DOHH2 (cell line): ENCODE measurements around the gene MRPL46.

Source experiments
- H3F3A ChIP-seq: fragments of 200-600 bp; sonication (generic), shearing (Covaris generic); 2 replicates; pipeline ENCODE4 v1.6.0; 2016; ENCODE audit warnings: antibody characterized with exemption, mild to moderate bottlenecking; ENCODE audit not compliant: control insufficient read depth, insufficient read depth
- H3K27ac ChIP-seq: fragments of 200-600 bp; sonication (generic); 2 replicates; pipeline ENCODE4 v1.5.1; 2014; ENCODE audit warnings: low read depth, mild to moderate bottlenecking, low read length, moderate library complexity
- H3K27me3 ChIP-seq: fragments of 200-600 bp; sonication (generic); 2 replicates; pipeline ENCODE4 v1.6.1; 2014; ENCODE audit warnings: mild to moderate bottlenecking, low read length, mixed read lengths; ENCODE audit not compliant: control insufficient read depth
- H3K36me3 ChIP-seq: fragments of 200-600 bp; sonication (generic); 2 replicates; pipeline ENCODE4 v1.6.1; 2014; ENCODE audit warnings: mild to moderate bottlenecking, low read length, moderate library complexity, mixed read lengths; ENCODE audit not compliant: control insufficient read depth
- H3K4me1 ChIP-seq: fragments of 200-600 bp; sonication (generic); 2 replicates; pipeline ENCODE4 v1.6.1; 2014; ENCODE audit warnings: mild to moderate bottlenecking, low read length, mixed read lengths; ENCODE audit not compliant: control insufficient read depth
- H3K4me2 ChIP-seq: fragments of 200-600 bp; sonication (generic); 2 replicates; pipeline ENCODE4 v1.6.0; 2014; ENCODE audit warnings: mild to moderate bottlenecking, low read length, moderate library complexity
- H3K4me3 ChIP-seq: fragments of 200-600 bp; sonication (generic); 2 replicates; pipeline ENCODE4 v1.5.1; 2014; ENCODE audit warnings: mild to moderate bottlenecking, low read length, mixed read lengths
- H3K79me2 ChIP-seq: fragments of 200-600 bp; sonication (generic); 2 replicates; pipeline ENCODE4 v1.6.1; 2014; ENCODE audit warnings: mild to moderate bottlenecking, low read length, mixed read lengths; ENCODE audit not compliant: control insufficient read depth
- H3K9me2 ChIP-seq: fragments of 200-600 bp; sonication (generic); replicated peaks from 2 replicates; pipeline ENCODE4 v1.6.1; 2014; ENCODE audit warnings: mild to moderate bottlenecking, low read length, mixed read lengths; ENCODE audit not compliant: control insufficient read depth
- H3K9me3 ChIP-seq: fragments of 200-600 bp; sonication (generic); 2 replicates; pipeline ENCODE4 v1.6.1; 2014; ENCODE audit warnings: antibody characterized with exemption, low read length, mixed read lengths; ENCODE audit not compliant: control insufficient read depth, insufficient read depth
- H4K20me1 ChIP-seq: fragments of 200-600 bp; sonication (generic); 2 replicates; pipeline ENCODE4 v1.6.0; 2014; ENCODE audit warnings: low read depth, mild to moderate bottlenecking, antibody characterized with exemption, low read length, moderate library complexity; ENCODE audit not compliant: control insufficient read depth, insufficient read depth
- EZH2phosphoT487 ChIP-seq: fragments of 200-600 bp; sonication (generic); IDR thresholded peaks from 2 replicates; pipeline ENCODE4 v1.6.1; 2017; ENCODE audit warnings: borderline replicate concordance, mild to moderate bottlenecking, antibody characterized with exemption, low read length, moderate library complexity, mixed read lengths
- TF ChIP-seq, protein P1 (sequence below): fragments of 200-600 bp; sonication (generic); IDR thresholded peaks from one replicate; pipeline ENCODE4 v1.5.1; 2014; ENCODE audit warnings: antibody characterized with exemption, mild to moderate bottlenecking, low read depth, low read length; ENCODE audit not compliant: poor library complexity, severe bottlenecking

MRPL46 gene

DNA sequence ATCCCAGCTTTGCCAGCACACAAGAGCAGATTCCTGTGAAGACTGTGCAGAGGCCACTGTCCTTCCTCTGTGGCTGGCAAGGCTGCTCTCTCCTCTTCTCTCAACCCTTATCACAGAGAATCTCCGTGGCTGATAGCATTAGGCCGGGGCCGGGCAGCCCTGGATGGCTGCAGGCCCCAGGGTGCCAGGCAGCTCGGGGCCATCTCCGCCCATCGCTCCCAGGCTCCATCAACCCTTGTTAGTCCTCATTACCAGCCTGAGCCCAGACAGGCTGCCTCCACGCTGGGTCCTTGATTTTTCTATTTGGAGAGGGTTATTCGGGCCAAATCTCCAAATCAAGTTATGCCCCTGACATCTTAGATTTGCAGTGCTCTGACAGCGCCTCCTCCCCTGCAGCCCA, 39.1 kb downstream of the MRPL46 start:
- Histone ChIP-seq H3K9me2 (no peaks in the 10 kb centered on the region), H3K4me1 (no peaks in the 10 kb centered on the region), H3F3A (no peaks in the 10 kb centered on the region), H3K27ac (no peak overlapping the region), H3K4me2 (no peak overlapping the region), H3K36me3 (no peaks in the 10 kb centered on the region), H3K9me3 (no peaks in the 10 kb centered on the region), H3K27me3 (peaks cover 17% of the 10 kb centered on the region), H4K20me1 (no peaks in the 10 kb centered on the region), H3K4me3 (no peak overlapping the region), H3K79me2 (no peaks in the 10 kb centered on the region)
- TF ChIP-seq EZH2phosphoT487: no peak

DNA sequence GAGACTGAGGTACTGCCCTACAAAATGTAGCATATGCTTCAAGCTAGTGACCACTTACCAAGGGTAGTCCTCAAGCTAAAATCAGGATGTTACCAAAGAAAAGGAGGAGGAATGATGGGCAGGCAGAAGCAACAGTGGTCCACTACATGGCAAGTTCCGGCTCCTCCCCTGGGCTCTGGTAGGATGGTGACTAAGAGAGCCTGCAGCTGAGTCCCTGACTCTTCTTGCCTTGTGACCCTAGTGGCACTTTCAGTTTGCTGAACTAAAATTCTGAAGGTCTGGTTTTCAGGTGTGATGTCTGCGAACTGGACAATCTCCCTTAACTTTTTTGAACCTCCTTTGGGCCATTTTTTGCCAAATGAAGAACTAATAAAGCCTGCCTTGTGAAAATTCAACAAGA, 40.9 kb downstream of the MRPL46 start:
- Histone ChIP-seq H3K4me3 (no peak overlapping the region), H3F3A (no peaks in the 10 kb centered on the region), H3K79me2 (no peaks in the 10 kb centered on the region), H3K27ac (no peak overlapping the region), H3K36me3 (no peaks in the 10 kb centered on the region), H4K20me1 (no peaks in the 10 kb centered on the region), H3K27me3 (peaks cover 17% of the 10 kb centered on the region), H3K4me1 (no peaks in the 10 kb centered on the region), H3K9me3 (no peaks in the 10 kb centered on the region), H3K9me2 (no peaks in the 10 kb centered on the region), H3K4me2 (no peak overlapping the region)
- TF ChIP-seq, protein P1, sequence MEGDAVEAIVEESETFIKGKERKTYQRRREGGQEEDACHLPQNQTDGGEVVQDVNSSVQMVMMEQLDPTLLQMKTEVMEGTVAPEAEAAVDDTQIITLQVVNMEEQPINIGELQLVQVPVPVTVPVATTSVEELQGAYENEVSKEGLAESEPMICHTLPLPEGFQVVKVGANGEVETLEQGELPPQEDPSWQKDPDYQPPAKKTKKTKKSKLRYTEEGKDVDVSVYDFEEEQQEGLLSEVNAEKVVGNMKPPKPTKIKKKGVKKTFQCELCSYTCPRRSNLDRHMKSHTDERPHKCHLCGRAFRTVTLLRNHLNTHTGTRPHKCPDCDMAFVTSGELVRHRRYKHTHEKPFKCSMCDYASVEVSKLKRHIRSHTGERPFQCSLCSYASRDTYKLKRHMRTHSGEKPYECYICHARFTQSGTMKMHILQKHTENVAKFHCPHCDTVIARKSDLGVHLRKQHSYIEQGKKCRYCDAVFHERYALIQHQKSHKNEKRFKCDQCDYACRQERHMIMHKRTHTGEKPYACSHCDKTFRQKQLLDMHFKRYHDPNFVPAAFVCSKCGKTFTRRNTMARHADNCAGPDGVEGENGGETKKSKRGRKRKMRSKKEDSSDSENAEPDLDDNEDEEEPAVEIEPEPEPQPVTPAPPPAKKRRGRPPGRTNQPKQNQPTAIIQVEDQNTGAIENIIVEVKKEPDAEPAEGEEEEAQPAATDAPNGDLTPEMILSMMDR: no peak
- TF ChIP-seq EZH2phosphoT487: no peak

DNA sequence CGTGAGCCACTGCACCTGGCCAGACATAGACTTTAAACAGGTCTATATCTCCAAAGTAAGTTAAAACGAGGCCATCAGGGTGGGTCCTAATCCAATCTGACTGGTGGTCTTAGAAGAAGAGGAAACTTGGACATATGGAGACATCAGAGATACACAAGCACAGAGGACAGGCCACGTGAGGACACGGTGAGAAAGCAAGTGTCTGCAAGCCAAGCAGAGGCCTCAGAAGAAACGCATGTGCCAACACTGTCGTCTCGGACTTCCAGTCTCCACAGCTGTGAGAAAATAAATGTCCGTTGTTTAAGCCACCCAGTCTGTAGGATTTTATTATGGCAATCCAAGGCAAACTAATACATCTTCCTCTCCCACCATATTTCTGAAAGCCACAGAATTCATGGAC, 43.9 kb downstream of the MRPL46 start:
- Histone ChIP-seq H4K20me1 (no peaks in the 10 kb centered on the region), H3K4me2 (no peak overlapping the region), H3K9me3 (no peaks in the 10 kb centered on the region), H3K27ac (no peak overlapping the region), H3K27me3 (peaks cover 14% of the 10 kb centered on the region), H3K79me2 (no peaks in the 10 kb centered on the region), H3K36me3 (no peaks in the 10 kb centered on the region), H3K9me2 (no peaks in the 10 kb centered on the region), H3F3A (no peaks in the 10 kb centered on the region), H3K4me1 (no peaks in the 10 kb centered on the region), H3K4me3 (no peak overlapping the region)
- no peak for TF ChIP-seq EZH2phosphoT487
- TF ChIP-seq, protein P1: no peak

DNA sequence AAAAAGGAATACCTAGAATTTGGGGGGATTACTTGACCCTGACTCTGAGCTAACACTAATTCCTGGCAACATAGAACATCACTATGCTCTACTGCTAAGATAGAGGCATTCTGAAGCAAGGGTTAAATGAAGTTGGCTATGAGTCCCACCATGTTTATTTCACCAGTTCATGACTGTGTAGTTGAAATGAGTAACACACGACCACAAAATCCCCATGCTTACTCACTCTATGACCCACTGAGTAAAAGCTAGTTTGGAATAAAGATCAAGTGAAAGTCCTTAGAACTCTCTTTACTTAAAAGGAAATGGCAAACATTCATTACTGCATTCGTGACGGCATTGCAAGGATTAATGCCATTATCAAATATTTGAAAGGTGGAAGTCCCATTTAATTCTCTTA, 47.4 kb downstream of the MRPL46 start:
- H3K79me2 ChIP-seq: no peaks in the 10 kb centered on the region
- no peak overlapping the region for H3K4me2 ChIP-seq
- H3K36me3 ChIP-seq: no peaks in the 10 kb centered on the region
- H3F3A ChIP-seq: no peaks in the 10 kb centered on the region
- H4K20me1 ChIP-seq: no peaks in the 10 kb centered on the region
- H3K9me2 ChIP-seq: no peaks in the 10 kb centered on the region
- no peak overlapping the region for H3K27ac ChIP-seq
- H3K4me3 ChIP-seq: no peak overlapping the region
- TF ChIP-seq, protein P1: no peak
- TF ChIP-seq EZH2phosphoT487: no peak
- H3K27me3 ChIP-seq: no peaks in the 10 kb centered on the region
- H3K4me1 ChIP-seq: no peaks in the 10 kb centered on the region
- H3K9me3 ChIP-seq: no peaks in the 10 kb centered on the region
